HepG2 (cell line): Measurements from ENCODE around the gene RPL34. TPM values are rescaled to one million over a fixed set of nuclear protein-coding genes. Genes with fewer than 3 reads are reported as not detected.

Experiments
- FOXO4 ChIP-seq: sonication (generic); formaldehyde crosslinking; conservative IDR thresholded peaks from 2 replicates; pipeline ENCODE4 v1.8.1; 2023; ENCODE audit warnings: missing genetic modification reagents
- HMGA1 ChIP-seq: sonication (generic); formaldehyde crosslinking; conservative IDR thresholded peaks from 2 replicates; pipeline ENCODE4 v1.4.0; 2020; ENCODE audit warnings: missing genetic modification reagents
- KIAA2018 ChIP-seq: sonication (generic); formaldehyde crosslinking; IDR thresholded peaks from 2 replicates; pipeline ENCODE4 v1.5.0; 2020; ENCODE audit warnings: mild to moderate bottlenecking, missing genetic modification reagents, borderline replicate concordance
- NFAT5 ChIP-seq: sonication (generic); formaldehyde crosslinking; IDR thresholded peaks from 2 replicates; pipeline ENCODE4 v1.4.0; 2020; ENCODE audit warnings: missing genetic modification reagents
- SP1 ChIP-seq, 2 experiments: fragments of 450-650 bp in 1 of 2; sonication (generic) in 1 of 2; formaldehyde crosslinking in 1 of 2; IDR thresholded peaks; 2 replicates each; pipeline versions ENCODE4 v1.4.0 to v1.6.1; 2016 to 2020; ENCODE audit warnings: missing genetic modification reagents in 1 of 2
- THAP8 ChIP-seq: sonication (generic); formaldehyde crosslinking; IDR thresholded peaks from 2 replicates; pipeline ENCODE4 v1.5.1; 2020; ENCODE audit warnings: missing genetic modification reagents, mild to moderate bottlenecking, borderline replicate concordance
- ZIK1 ChIP-seq: sonication (generic); formaldehyde crosslinking; IDR thresholded peaks from 2 replicates; pipeline ENCODE4 v1.5.0; 2020; ENCODE audit warnings: mild to moderate bottlenecking, low read depth, missing genetic modification reagents, borderline replicate concordance
- ZMAT3 ChIP-seq: sonication (generic); formaldehyde crosslinking; conservative IDR thresholded peaks from 2 replicates; pipeline ENCODE4 v1.7.0; 2021; ENCODE audit warnings: missing genetic modification reagents
- ZNF512 ChIP-seq: sonication (generic); formaldehyde crosslinking; IDR thresholded peaks from 2 replicates; pipeline ENCODE4 v1.4.0; 2020; ENCODE audit warnings: mild to moderate bottlenecking, missing genetic modification reagents
- polyA plus RNA-seq, 8 experiments: library from polyadenylated mRNA; depleted of rRNA in 3 of 8; stranded (reverse) in 7 of 8; unstranded in 1 of 8; fragments of >200 nt; fragmentation: Illumina TruSeq in 4 of 8; extraction: Trizol in 4 of 8; gene quantifications; 2 replicates each; pipeline versions ENCODE4 v1.2.1 to v1.2.3, GENCODE V29; 2011 to 2016; ENCODE audit warnings: low read depth in 4 of 8, missing spikeins in 1 of 8, mixed read lengths in 1 of 8; ENCODE audit not compliant: insufficient read depth in 1 of 8
- total RNA-seq, 5 experiments: library from RNA; depleted of rRNA; stranded (reverse); fragments of >200 nt; fragmentation: Illumina TruSeq; extraction: Trizol; gene quantifications; 2 replicates each; pipeline ENCODE4 v1.2.3, GENCODE V29; 2016; ENCODE audit warnings: low read depth in 1 of 5

Gene RPL34
- total and polyA plus RNA-seq, 2 of the 13 experiments (the other 11 are each of a cell fraction or from before 2014, with no cell fraction given): 2,235 to 3,985 TPM

- 0 out of 2 replicates have a peak, but pooled peaks have one; percentile 18 for TF ChIP-seq KIAA2018 (CRISPR knock-in tag)
- no peak for TF ChIP-seq ZIK1 (CRISPR knock-in tag)
- TF ChIP-seq ZMAT3 (CRISPR knock-in tag): no peak
- no peak for TF ChIP-seq ZNF512
- no peak for TF ChIP-seq NFAT5 (CRISPR knock-in tag)
- TF ChIP-seq FOXO4 (CRISPR knock-in tag): 0 out of 2 replicates have a peak, but pooled peaks have one; percentile 58
- no peak for TF ChIP-seq HMGA1 (CRISPR knock-in tag)
- no peak for TF ChIP-seq THAP8
- no peak for TF ChIP-seq SP1 (IDR thresholded peaks at IDR 0.05)
- TF ChIP-seq SP1 (CRISPR knock-in tag; IDR thresholded peaks at IDR 0.05): no peak
Measured at GRCh38 chr4:108651014-108651791, 30.8 kb downstream of the RPL34 start (continued).
